CD4-positive, alpha-beta memory T cell (primary cell): ENCODE measurements around the gene CREM. TPM values are rescaled to one million over a fixed set of nuclear protein-coding genes. Genes with fewer than 3 reads are reported as not detected.
A peak's percentile ranks its signal among the peaks of the same experiment; 100 is the strongest.

Experiments
- CTCF ChIA-PET: fragments of 350-600 bp; sonication (Branson Sonifier 250); formaldehyde crosslinking; loops from one replicate; lab custom pipeline; 2021; ENCODE audit warnings: inconsistent platforms; ENCODE audit not compliant: partially characterized antibody; lab: Charles Lee
- POLR2A ChIA-PET: fragments of 350-600 bp; sonication (Branson Sonifier 250); formaldehyde crosslinking; loops from one replicate; lab custom pipeline; 2021; ENCODE audit not compliant: partially characterized antibody; lab: Charles Lee
- DNase-seq, 5 donors: peaks; one replicate each; pipeline versions ENCODE4 v3.0.0 to v3.0.0-alpha.2; 2020 to 2022; ENCODE audit warnings: mixed read lengths in 1 of 5
- H3K27ac ChIP-seq: one replicate; pipeline ENCODE4 v1.7.0; 2013; ENCODE audit warnings: low read depth, low read length
- H3K27me3 ChIP-seq: 2 replicates; pipeline ENCODE4 v1.7.0; 2013; ENCODE audit warnings: mild to moderate bottlenecking, low read length, moderate library complexity; ENCODE audit not compliant: insufficient read depth
- H3K36me3 ChIP-seq: 2 replicates; pipeline ENCODE4 v1.7.0; 2013; ENCODE audit warnings: mild to moderate bottlenecking, low read length, moderate library complexity; ENCODE audit not compliant: insufficient read depth
- H3K4me1 ChIP-seq: 2 replicates; pipeline ENCODE4 v1.7.0; 2013; ENCODE audit warnings: mild to moderate bottlenecking, low read length, moderate library complexity; ENCODE audit not compliant: insufficient read depth
- H3K4me3 ChIP-seq, 2 donors: one replicate each; pipeline ENCODE4 v1.7.0; 2013; ENCODE audit warnings: low read length in 2 of 2, mild to moderate bottlenecking in 1 of 2
- H3K9me3 ChIP-seq, 2 donors: one replicate each; pipeline ENCODE4 v1.7.0; 2013; ENCODE audit warnings: low read length in 2 of 2, control low read depth in 1 of 2; ENCODE audit not compliant: control insufficient read depth in 1 of 2
- H3K27ac Mint-ChIP-seq, 7 donors: one replicate each; pipeline ENCODE4 v1.8.0; 2020 to 2021; ENCODE audit warnings: mixed read lengths in 7 of 7, mild to moderate bottlenecking in 6 of 7, inconsistent platforms in 3 of 7, moderate library complexity in 3 of 7
- H3K27me3 Mint-ChIP-seq, 2 donors: one replicate each; pipeline ENCODE4 v1.8.0; 2020 to 2021; ENCODE audit warnings: mixed read lengths in 2 of 2
- H3K36me3 Mint-ChIP-seq, 2 donors: one replicate each; pipeline ENCODE4 v1.8.0; 2020 to 2021; ENCODE audit warnings: mixed read lengths in 2 of 2, inconsistent platforms in 1 of 2, mild to moderate bottlenecking in 1 of 2
- H3K4me1 Mint-ChIP-seq, 4 donors: one replicate each; pipeline ENCODE4 v1.8.0; 2020 to 2021; ENCODE audit warnings: mixed read lengths in 4 of 4, mild to moderate bottlenecking in 1 of 4
- H3K4me3 Mint-ChIP-seq, 8 donors: one replicate each; pipeline ENCODE4 v1.8.0; 2020 to 2021; ENCODE audit warnings: mixed read lengths in 8 of 8, mild to moderate bottlenecking in 7 of 8, moderate library complexity in 6 of 8, inconsistent platforms in 3 of 8
- H3K9me3 Mint-ChIP-seq, 8 donors: one replicate each; pipeline ENCODE4 v1.8.0; 2020 to 2021; ENCODE audit warnings: mixed read lengths in 8 of 8, mild to moderate bottlenecking in 5 of 8, inconsistent platforms in 3 of 8, moderate library complexity in 1 of 8
- intact Hi-C: fragments of 100-400 bp; cut with micrococcal nuclease; formaldehyde crosslinking; loops from one replicate; pipeline ENCODE4 v1.15.1; 2023
- microRNA-seq: library from miRNA; unstranded; fragments of <30 nt; microRNA quantifications from one replicate; pipeline ENCODE4 v1.2.0, GENCODE V29; 2021; ENCODE audit warnings: borderline replicate concordance, borderline number of aligned reads, borderline microRNAs expressed, mixed read lengths
- polyA plus RNA-seq, 2 donors: library from polyadenylated mRNA; unstranded; fragments of 300-500 nt; fragmentation: Illumina TruSeq; gene quantifications; one replicate each; pipeline ENCODE4 v1.2.3, GENCODE V29; 2021
- total RNA-seq, 2 experiments: library from RNA; stranded (reverse); gene quantifications; one replicate each; pipeline ENCODE4 v1.2.3, GENCODE V29; 2021

Gene CREM
- total and polyA plus RNA-seq, 4 experiments from 2014 or later = 17.8 to 66.4 (median 26.5) TPM

DNA sequence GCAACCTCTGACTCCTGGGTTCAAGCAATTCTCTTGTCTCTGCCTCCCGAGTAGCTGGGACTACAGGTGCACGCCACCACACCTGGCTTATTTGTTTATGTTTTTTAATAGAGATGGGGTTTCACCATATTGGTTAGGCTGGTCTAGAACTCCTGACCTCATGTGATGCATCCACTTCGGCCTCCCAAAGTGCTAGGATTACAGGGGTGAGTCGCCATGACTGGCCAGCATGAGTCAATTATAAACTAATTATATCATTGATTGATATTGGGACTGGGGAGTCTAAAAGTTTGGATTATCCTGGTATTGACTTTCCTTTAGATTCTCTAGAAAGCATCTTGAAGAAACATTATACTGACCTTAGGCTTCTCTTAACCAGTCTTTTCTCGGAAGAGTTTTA, 135.8 kb downstream of the CREM start:
- Histone ChIP-seq H3K27me3 (no peaks in the 10 kb centered on the region), H3K36me3 (no peaks in the 10 kb centered on the region), H3K4me1 (no peaks in the 10 kb centered on the region), H3K9me3 (peaks cover 0 to 4% of the 10 kb centered on the region in 2 donors), H3K4me3 (no peak overlapping the region), H3K27ac (no peak overlapping the region)
- POLR2A ChIA-PET = no interaction called here
- Mint-ChIP-seq H3K4me3 (no peak overlapping the region), H3K9me3 (peaks cover 5 to 17% (median 10%) of the 10 kb centered on the region in 8 donors), H3K4me1 (peaks cover 0 to 2% (median 0%) of the 10 kb centered on the region in 4 donors), H3K27me3 (peaks cover 4 to 7% of the 10 kb centered on the region in 2 donors), H3K27ac (no peak overlapping the region), H3K36me3 (peaks cover 0 to 4% of the 10 kb centered on the region in 2 donors)
- CTCF ChIA-PET = no interaction called here
- DNase-seq = no peak
- intact Hi-C loops = no loop called here

Small RNA genes within 50 kb of the gene (microRNA-seq; reads per million reads assigned to microRNA genes)
- 7.2 reads per million, percentile 33 among the genes with 10 or more reads in this experiment for gene MIR3611

Other genes with a start within 250 kb of the CREM start
- gene CUL2, start 36.5 kb upstream of the CREM start, total RNA-seq = 10 to 100 TPM; 34.6 to 37.8 TPM
- gene CUL2, start 36.5 kb upstream of the CREM start, polyA plus RNA-seq = 10 to 100 TPM; 22.8 to 28.3 TPM
- 10 to 100 TPM; 65.9 to 66.7 TPM for gene CCNY, start 209.7 kb downstream of the CREM start, total RNA-seq
- gene CCNY, start 209.7 kb downstream of the CREM start, polyA plus RNA-seq = 10 to 100 TPM in 1 of 2 donors, 1 to 10 TPM in 1; 5.6 to 17.1 TPM